ENCODE results near the gene PCDH12.

DNA sequence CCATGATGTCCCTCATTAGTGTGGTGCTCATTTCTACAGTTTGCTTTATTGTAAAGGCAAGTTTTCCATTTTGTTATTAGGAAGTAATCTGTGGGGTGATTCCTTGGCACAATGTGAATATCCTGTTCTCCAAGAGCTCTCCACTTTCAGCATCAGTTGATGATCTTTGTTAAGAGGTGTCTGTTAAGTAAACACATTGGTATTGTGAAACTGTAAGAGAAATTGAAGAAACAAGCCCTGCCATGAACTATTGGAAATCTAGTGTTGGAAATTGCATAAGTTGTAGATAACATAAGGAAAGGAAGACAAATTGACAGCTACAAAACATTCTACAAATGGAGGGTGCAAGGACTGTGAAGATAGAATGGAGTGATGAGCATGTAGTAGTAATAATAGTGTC, 28.1 kb upstream of the PCDH12 start:
- no peak for TF ChIP-seq TAF1 (IDR thresholded peaks at IDR 0.05; ENCODE audit: low read depth)
- TF ChIP-seq, protein P1, sequence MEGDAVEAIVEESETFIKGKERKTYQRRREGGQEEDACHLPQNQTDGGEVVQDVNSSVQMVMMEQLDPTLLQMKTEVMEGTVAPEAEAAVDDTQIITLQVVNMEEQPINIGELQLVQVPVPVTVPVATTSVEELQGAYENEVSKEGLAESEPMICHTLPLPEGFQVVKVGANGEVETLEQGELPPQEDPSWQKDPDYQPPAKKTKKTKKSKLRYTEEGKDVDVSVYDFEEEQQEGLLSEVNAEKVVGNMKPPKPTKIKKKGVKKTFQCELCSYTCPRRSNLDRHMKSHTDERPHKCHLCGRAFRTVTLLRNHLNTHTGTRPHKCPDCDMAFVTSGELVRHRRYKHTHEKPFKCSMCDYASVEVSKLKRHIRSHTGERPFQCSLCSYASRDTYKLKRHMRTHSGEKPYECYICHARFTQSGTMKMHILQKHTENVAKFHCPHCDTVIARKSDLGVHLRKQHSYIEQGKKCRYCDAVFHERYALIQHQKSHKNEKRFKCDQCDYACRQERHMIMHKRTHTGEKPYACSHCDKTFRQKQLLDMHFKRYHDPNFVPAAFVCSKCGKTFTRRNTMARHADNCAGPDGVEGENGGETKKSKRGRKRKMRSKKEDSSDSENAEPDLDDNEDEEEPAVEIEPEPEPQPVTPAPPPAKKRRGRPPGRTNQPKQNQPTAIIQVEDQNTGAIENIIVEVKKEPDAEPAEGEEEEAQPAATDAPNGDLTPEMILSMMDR (IDR thresholded peaks at IDR 0.05; ENCODE audit: poor library complexity, severe bottlenecking), result no peak
- TF ChIP-seq POLR2AphosphoS5 (IDR thresholded peaks at IDR 0.05), result no peak
- TF ChIP-seq EZH2 (IDR thresholded peaks at IDR 0.05; ENCODE audit: borderline replicate concordance, insufficient read depth, low read length, poor library complexity, severe bottlenecking), result no peak
- no peak for TF ChIP-seq EP300 (conservative IDR thresholded peaks at IDR 0.05; ENCODE audit: poor library complexity, severe bottlenecking)
- TF ChIP-seq SMC3 (conservative IDR thresholded peaks at IDR 0.05; ENCODE audit: poor library complexity), result no peak
- TF ChIP-seq, protein P2, sequence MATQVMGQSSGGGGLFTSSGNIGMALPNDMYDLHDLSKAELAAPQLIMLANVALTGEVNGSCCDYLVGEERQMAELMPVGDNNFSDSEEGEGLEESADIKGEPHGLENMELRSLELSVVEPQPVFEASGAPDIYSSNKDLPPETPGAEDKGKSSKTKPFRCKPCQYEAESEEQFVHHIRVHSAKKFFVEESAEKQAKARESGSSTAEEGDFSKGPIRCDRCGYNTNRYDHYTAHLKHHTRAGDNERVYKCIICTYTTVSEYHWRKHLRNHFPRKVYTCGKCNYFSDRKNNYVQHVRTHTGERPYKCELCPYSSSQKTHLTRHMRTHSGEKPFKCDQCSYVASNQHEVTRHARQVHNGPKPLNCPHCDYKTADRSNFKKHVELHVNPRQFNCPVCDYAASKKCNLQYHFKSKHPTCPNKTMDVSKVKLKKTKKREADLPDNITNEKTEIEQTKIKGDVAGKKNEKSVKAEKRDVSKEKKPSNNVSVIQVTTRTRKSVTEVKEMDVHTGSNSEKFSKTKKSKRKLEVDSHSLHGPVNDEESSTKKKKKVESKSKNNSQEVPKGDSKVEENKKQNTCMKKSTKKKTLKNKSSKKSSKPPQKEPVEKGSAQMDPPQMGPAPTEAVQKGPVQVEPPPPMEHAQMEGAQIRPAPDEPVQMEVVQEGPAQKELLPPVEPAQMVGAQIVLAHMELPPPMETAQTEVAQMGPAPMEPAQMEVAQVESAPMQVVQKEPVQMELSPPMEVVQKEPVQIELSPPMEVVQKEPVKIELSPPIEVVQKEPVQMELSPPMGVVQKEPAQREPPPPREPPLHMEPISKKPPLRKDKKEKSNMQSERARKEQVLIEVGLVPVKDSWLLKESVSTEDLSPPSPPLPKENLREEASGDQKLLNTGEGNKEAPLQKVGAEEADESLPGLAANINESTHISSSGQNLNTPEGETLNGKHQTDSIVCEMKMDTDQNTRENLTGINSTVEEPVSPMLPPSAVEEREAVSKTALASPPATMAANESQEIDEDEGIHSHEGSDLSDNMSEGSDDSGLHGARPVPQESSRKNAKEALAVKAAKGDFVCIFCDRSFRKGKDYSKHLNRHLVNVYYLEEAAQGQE (IDR thresholded peaks at IDR 0.05; ENCODE audit: borderline replicate concordance), result no peak
- TF ChIP-seq RAD21 (conservative IDR thresholded peaks at IDR 0.05), result no peak
- TF ChIP-seq MXI1 (conservative IDR thresholded peaks at IDR 0.05; ENCODE audit: poor library complexity, severe bottlenecking), result no peak

Data from neural cell (in vitro differentiated cells).